Activated CD8-positive, alpha-beta T cell treated with anti-CD3 and anti-CD28 coated beads for 36 hours (primary cell): ENCODE measurements around the gene RPS3A. TPM values are rescaled to one million over a fixed set of nuclear protein-coding genes. Genes with fewer than 3 reads are reported as not detected.

ENCODE experiments used
- ATAC-seq: fragments of 200-7000 bp; cut with Tn5 transposase; one replicate; pipeline ENCODE4 v1.10.0; 2021; ENCODE audit warnings: mild to moderate bottlenecking, moderate library complexity
- CTCF ChIA-PET: fragments of 350-600 bp; sonication (Branson Sonifier 250); formaldehyde crosslinking; loops from one replicate; lab custom pipeline; 2021; ENCODE audit warnings: antibody characterized with exemption; lab: Charles Lee
- POLR2A ChIA-PET: fragments of 350-600 bp; sonication (Branson Sonifier 250); formaldehyde crosslinking; loops from one replicate; lab custom pipeline; 2021; ENCODE audit warnings: antibody characterized with exemption; lab: Charles Lee
- DNase-seq: peaks from one replicate; pipeline ENCODE4 v3.0.0-alpha.2; 2020
- H3K27ac Mint-ChIP-seq: one replicate; pipeline ENCODE4 v1.8.0; 2021; ENCODE audit warnings: mild to moderate bottlenecking, mixed read lengths
- H3K27me3 Mint-ChIP-seq: one replicate; pipeline ENCODE4 v1.8.0; 2021; ENCODE audit warnings: mixed read lengths
- H3K36me3 Mint-ChIP-seq: one replicate; pipeline ENCODE4 v1.8.0; 2021; ENCODE audit warnings: low read depth, mixed read lengths
- H3K4me1 Mint-ChIP-seq: one replicate; pipeline ENCODE4 v1.8.0; 2021; ENCODE audit warnings: low read depth, mixed read lengths
- H3K4me3 Mint-ChIP-seq: one replicate; pipeline ENCODE4 v1.8.0; 2021; ENCODE audit warnings: mild to moderate bottlenecking, moderate library complexity, mixed read lengths
- H3K9me3 Mint-ChIP-seq: one replicate; pipeline ENCODE4 v1.8.0; 2021; ENCODE audit warnings: mixed read lengths
- intact Hi-C: fragments of 100-400 bp; cut with micrococcal nuclease; formaldehyde crosslinking; loops from one replicate; pipeline ENCODE4 v1.10.0; 2022
- total RNA-seq, 2 experiments: library from RNA; stranded (reverse); gene quantifications; one replicate each; pipeline ENCODE4 v1.2.3, GENCODE V29; 2021
- TF ChIP-seq, protein P1 (sequence below): fragments of 200-600 bp; IDR thresholded peaks from one replicate; pipeline ENCODE4 v1.8.0; 2022; ENCODE audit warnings: antibody characterized with exemption, mild to moderate bottlenecking

RPS3A gene
- total RNA-seq, 2 experiments from 2014 or later, result 3,072 to 3,095 TPM

DNA sequence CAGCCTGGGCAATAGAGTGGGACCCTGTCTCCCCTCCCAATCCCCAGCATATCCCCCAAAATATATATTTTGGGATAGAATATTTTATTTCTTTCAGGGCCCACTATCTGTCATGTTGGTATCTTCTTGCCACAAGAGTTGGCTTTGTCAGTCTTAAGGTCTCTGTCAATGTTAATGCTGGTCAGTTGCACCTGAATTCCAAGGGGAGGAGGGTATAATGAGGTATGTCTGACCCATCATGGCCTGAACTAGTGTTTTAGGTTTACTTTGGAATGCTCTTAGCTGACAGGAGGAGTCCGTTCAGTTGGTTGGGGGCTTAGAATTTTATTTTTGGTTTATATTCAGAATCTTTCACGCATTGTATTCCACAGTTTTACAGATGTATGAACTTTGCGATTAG is 6.2 kb upstream of the RPS3A start:
- DNase-seq (no peak), ATAC-seq (no peak)
- no peak overlapping the region for H3K4me3 Mint-ChIP-seq
- H3K4me1 Mint-ChIP-seq, result peaks cover 4% of the 10 kb centered on the region
- H3K27ac Mint-ChIP-seq, result no peak overlapping the region
- ChIA-PET CTCF (no interaction called here), POLR2A (no interaction called here)
- TF ChIP-seq, protein P1, sequence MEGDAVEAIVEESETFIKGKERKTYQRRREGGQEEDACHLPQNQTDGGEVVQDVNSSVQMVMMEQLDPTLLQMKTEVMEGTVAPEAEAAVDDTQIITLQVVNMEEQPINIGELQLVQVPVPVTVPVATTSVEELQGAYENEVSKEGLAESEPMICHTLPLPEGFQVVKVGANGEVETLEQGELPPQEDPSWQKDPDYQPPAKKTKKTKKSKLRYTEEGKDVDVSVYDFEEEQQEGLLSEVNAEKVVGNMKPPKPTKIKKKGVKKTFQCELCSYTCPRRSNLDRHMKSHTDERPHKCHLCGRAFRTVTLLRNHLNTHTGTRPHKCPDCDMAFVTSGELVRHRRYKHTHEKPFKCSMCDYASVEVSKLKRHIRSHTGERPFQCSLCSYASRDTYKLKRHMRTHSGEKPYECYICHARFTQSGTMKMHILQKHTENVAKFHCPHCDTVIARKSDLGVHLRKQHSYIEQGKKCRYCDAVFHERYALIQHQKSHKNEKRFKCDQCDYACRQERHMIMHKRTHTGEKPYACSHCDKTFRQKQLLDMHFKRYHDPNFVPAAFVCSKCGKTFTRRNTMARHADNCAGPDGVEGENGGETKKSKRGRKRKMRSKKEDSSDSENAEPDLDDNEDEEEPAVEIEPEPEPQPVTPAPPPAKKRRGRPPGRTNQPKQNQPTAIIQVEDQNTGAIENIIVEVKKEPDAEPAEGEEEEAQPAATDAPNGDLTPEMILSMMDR, result no peak
- no peaks in the 10 kb centered on the region for H3K9me3 Mint-ChIP-seq
- H3K27me3 Mint-ChIP-seq, result peaks cover 6% of the 10 kb centered on the region
- H3K36me3 Mint-ChIP-seq, result no peaks in the 10 kb centered on the region
- intact Hi-C loops, result no loop called here

DNA sequence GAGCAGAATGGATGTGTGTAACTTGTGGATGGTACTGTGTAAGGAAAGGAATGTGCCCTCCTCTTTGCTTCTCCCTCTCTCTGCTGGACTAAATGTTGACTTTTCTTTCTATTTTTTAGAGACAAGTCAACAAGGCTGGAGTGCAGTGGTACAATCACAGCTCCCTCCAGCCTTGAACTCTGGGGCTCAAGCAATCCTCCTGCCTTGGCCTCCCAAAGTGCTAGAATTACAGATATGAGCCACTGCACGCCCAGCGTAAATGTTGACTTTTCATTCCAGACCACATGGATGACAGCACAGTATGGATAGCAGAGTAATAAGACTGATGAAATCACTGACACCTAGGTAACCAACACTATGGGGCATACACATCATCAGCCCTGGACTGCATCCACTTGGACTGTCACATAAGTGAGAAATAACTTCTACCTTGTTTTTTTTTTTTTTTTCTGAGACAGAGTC is 5.1 kb upstream of the RPS3A start:
- DNase-seq (no peak), ATAC-seq (no peak)
- ChIA-PET POLR2A (interaction anchor here (0.6 kb wide), 1 partner anchor 263 kb away, joined by 3 read pairs; no protein-coding TSS in a partner anchor), CTCF (no interaction called here)
- H3K4me1 Mint-ChIP-seq, result peaks cover 9% of the 10 kb centered on the region
- H3K27ac Mint-ChIP-seq, result no peak overlapping the region
- peaks cover 2% of the 10 kb centered on the region for H3K36me3 Mint-ChIP-seq
- TF ChIP-seq, protein P1, result no peak
- intact Hi-C loops, result no loop called here
- peaks cover 6% of the 10 kb centered on the region for H3K27me3 Mint-ChIP-seq
- no peak overlapping the region for H3K4me3 Mint-ChIP-seq
- H3K9me3 Mint-ChIP-seq, result no peaks in the 10 kb centered on the region

DNA sequence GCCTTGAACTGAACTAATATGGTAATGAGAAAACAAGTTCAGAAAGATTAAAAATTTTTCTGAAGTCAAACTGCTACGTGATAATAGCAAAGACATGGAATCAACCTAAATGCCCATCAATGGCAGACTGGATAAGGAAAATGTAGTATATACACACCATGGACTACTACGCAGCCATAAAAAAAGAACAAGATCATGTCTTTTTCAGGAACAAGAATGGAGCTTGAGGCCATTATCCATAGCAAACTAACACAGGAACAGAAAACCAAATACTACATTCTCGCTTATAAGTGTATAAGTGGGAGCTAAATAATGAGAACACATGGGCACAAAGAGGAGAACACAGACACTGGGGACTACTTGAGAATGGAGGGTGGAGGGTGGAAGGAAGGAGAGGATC is 4.3 kb upstream of the RPS3A start:
- Mint-ChIP-seq H3K4me1 (peaks cover 9% of the 10 kb centered on the region), H3K27me3 (peaks cover 6% of the 10 kb centered on the region), H3K27ac (no peak overlapping the region), H3K4me3 (no peak overlapping the region), H3K9me3 (no peaks in the 10 kb centered on the region), H3K36me3 (peaks cover 10% of the 10 kb centered on the region)
- ChIA-PET POLR2A (no interaction called here), CTCF (no interaction called here)
- DNase-seq (no peak), ATAC-seq (no peak)
- intact Hi-C loops, result no loop called here
- TF ChIP-seq, protein P1, result no peak

DNA sequence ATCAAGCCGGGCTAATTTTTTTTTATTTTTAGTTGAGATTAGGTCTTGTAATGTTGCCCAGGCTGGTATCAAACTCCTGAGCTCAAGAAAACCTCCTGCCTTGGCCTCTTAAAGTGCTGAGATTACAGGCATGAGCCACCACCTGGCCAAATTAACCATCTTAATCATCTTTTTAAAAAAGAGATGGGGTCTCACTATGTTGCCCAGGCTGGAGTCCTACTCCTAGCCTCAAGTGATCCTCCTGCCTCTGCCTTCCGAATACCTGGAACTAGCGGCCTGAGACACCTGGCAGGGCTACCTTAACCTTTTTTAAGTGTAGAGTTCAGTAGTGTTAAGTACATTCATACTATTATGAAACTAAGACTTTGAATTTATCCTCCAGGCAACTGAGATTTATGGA is 1.7 kb upstream of the RPS3A start:
- TF ChIP-seq, protein P1, result no peak
- peaks cover 18% of the 10 kb centered on the region for H3K4me1 Mint-ChIP-seq
- H3K9me3 Mint-ChIP-seq, result no peaks in the 10 kb centered on the region
- H3K27ac Mint-ChIP-seq, result peak overlapping the region; percentile 99
- intact Hi-C loops, result loop anchor here (2.0 kb wide), 1 partner anchor 83 kb away; the partner anchor contains the start of gene LRBA
- peaks cover 36% of the 10 kb centered on the region for H3K36me3 Mint-ChIP-seq
- H3K27me3 Mint-ChIP-seq, result peaks cover 6% of the 10 kb centered on the region
- POLR2A ChIA-PET, result interaction anchor here (0.9 kb wide), 1 partner anchor 84 kb away, joined by 4 read pairs; no protein-coding TSS in a partner anchor
- DNase-seq, result no peak
- ATAC-seq, result no peak
- CTCF ChIA-PET, result interaction anchor here (1.1 to 1.2 kb wide), 2 partner anchors 83 to 150 kb away, joined by 3 read pairs; partner anchors contain the start of gene LRBA
- no peak overlapping the region for H3K4me3 Mint-ChIP-seq

DNA sequence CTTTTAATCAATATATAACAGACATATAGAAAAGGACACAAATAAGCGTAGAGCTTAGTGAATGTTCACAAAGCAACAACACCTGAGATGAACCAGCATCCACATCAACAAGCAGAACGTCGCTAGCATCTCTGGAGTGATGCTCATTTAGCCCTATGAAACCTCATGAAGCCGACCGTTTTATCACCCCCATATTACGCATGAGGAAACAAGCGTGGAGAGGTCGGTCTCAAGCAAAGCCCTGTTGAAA is 524 bp upstream of the RPS3A start:
- DNase-seq (no peak), ATAC-seq (peak; percentile 76)
- ChIA-PET POLR2A (interaction anchor here (0.6 to 2.5 kb wide), 17 partner anchors 9 to 986 kb away, joined by 3 to 22 read pairs (median 4); partner anchors contain the start of gene LRBA), CTCF (interaction anchor here (1.1 to 1.2 kb wide), 2 partner anchors 84 to 149 kb away, joined by 3 read pairs; partner anchors contain the start of gene LRBA)
- peak overlapping the region; percentile 99 for H3K27ac Mint-ChIP-seq
- H3K36me3 Mint-ChIP-seq, result peaks cover 45% of the 10 kb centered on the region
- H3K4me1 Mint-ChIP-seq, result peaks cover 23% of the 10 kb centered on the region
- H3K4me3 Mint-ChIP-seq, result peak overlapping the region; percentile 99
- TF ChIP-seq, protein P1, result no peak
- intact Hi-C loops, result loop anchor here (2.0 kb wide), 1 partner anchor 84 kb away; the partner anchor contains the start of gene LRBA
- H3K27me3 Mint-ChIP-seq, result peaks cover 6% of the 10 kb centered on the region
- no peaks in the 10 kb centered on the region for H3K9me3 Mint-ChIP-seq
